HCT116 (cell line): ENCODE results near the gene FHOD3. TPM values are rescaled to one million over a fixed set of nuclear protein-coding genes. Genes with fewer than 3 reads are reported as not detected.

Source experiments
- ATAC-seq: fragments of 200-7000 bp; cut with Tn5 transposase; 2 replicates; pipeline ENCODE4 v1.9.1; 2020; ENCODE audit warnings: mild to moderate bottlenecking, moderate library complexity
- BruUV-seq: library from RNA; stranded (reverse); fragments of 400-500 nt; replicated peaks from 2 replicates; lab custom pipeline; 2021; lab: Mats Ljungman, UMichigan
- CTCF ChIA-PET: fragments of 300-600 bp; sonication (Branson Sonifier 250); formaldehyde crosslinking; loops from one replicate; lab custom pipeline; 2021; ENCODE audit warnings: antibody characterized with exemption; lab: Charles Lee
- POLR2A ChIA-PET: fragments of 300-600, 350-600 bp; sonication (Branson Sonifier 250); formaldehyde crosslinking; loops from one replicate; lab custom pipeline; 2021; ENCODE audit warnings: antibody characterized with exemption; lab: Charles Lee
- RAD21 ChIA-PET, 2 experiments: fragments of 300-600 bp; sonication (Branson Sonifier 250); formaldehyde crosslinking; loops; one replicate each; lab custom pipeline; 2023; ENCODE audit warnings: low total read pairs in 2 of 2; ENCODE audit not compliant: uncharacterized antibody in 2 of 2, unreplicated experiment in 2 of 2, low non-redundant PET in 1 of 2; lab: Charles Lee
- DNase-seq: peaks from one replicate; pipeline ENCODE4 v3.0.0-alpha.2; 2010; ENCODE audit warnings: low read depth, low spot score
- H2AFZ ChIP-seq: fragments of 200-600 bp; shearing (Covaris generic), sonication (generic); 2 replicates; pipeline ENCODE4 v1.6.1; 2017; ENCODE audit warnings: low read depth, mixed run types, mixed read lengths, antibody characterized with exemption, low read length; ENCODE audit not compliant: poor library complexity, severe bottlenecking
- H3K27ac ChIP-seq: 2 replicates; pipeline ENCODE4 v1.5.1; 2012; ENCODE audit warnings: low read depth, low read length
- H3K27me3 ChIP-seq: fragments of 200-600 bp; sonication (generic); 2 replicates; pipeline ENCODE4 v1.6.1; 2016; ENCODE audit warnings: mixed run types, low read length, mixed read lengths; ENCODE audit not compliant: insufficient read depth
- H3K36me3 ChIP-seq, 2 experiments: fragments of 200-500 bp in 1 of 2; fragments of 200-600 bp in 1 of 2; sonication (Bioruptor generic) in 1 of 2; sonication (generic) in 1 of 2; 2 replicates each; pipeline versions ENCODE4 v1.5.1 to v1.6.1; 2014 to 2016; ENCODE audit warnings: low read length in 2 of 2, inconsistent platforms in 1 of 2, mixed read lengths in 1 of 2, mixed run types in 1 of 2; ENCODE audit not compliant: insufficient read depth in 2 of 2, control insufficient read depth in 1 of 2
- H3K4me1 ChIP-seq, 2 experiments: fragments of 200-600 bp in 1 of 2; sonication (generic) in 1 of 2; 2 replicates each; pipeline versions ENCODE4 v1.5.1 to v1.6.1; 2012 to 2017; ENCODE audit warnings: low read length in 2 of 2, inconsistent platforms in 1 of 2, mild to moderate bottlenecking in 1 of 2, mixed read lengths in 1 of 2, mixed run types in 1 of 2, moderate library complexity in 1 of 2; ENCODE audit not compliant: insufficient read depth in 2 of 2, control insufficient read depth in 1 of 2
- H3K4me2 ChIP-seq: fragments of 200-600 bp; sonication (generic); 2 replicates; pipeline ENCODE4 v1.6.1; 2017; ENCODE audit warnings: mixed run types, low read length, mixed read lengths
- H3K4me3 ChIP-seq, 2 experiments: fragments of 200-600 bp in 1 of 2; sonication (generic) in 1 of 2; replicated peaks in 1 of 2; 2 replicates each; pipeline ENCODE4 v1.5.1; 2011 to 2016; ENCODE audit warnings: low read length in 2 of 2, control low read depth in 1 of 2, low read depth in 1 of 2, mild to moderate bottlenecking in 1 of 2, mixed read lengths in 1 of 2, mixed run types in 1 of 2
- H3K79me2 ChIP-seq: fragments of 200-600 bp; sonication (generic); 2 replicates; pipeline ENCODE4 v1.6.1; 2017; ENCODE audit warnings: mild to moderate bottlenecking, mixed run types, low read length, moderate library complexity, mixed read lengths; ENCODE audit not compliant: insufficient read depth
- H3K9ac ChIP-seq: fragments of 200-600 bp; sonication (generic); 2 replicates; pipeline ENCODE4 v1.6.1; 2016; ENCODE audit warnings: low read length, mixed read lengths
- H3K9me2 ChIP-seq: fragments of 200-600 bp; sonication (generic), shearing (Covaris generic); 2 replicates; pipeline ENCODE4 v1.6.1; 2017; ENCODE audit warnings: mixed run types, mild to moderate bottlenecking, moderate library complexity; ENCODE audit not compliant: insufficient read depth
- H3K9me3 ChIP-seq, 2 experiments: fragments of 200-500 bp in 1 of 2; fragments of 200-600 bp in 1 of 2; sonication (Bioruptor generic) in 1 of 2; sonication (generic) in 1 of 2; 2 replicates each; pipeline ENCODE4 v1.6.1; 2014 to 2017; ENCODE audit warnings: low read length in 2 of 2, mixed read lengths in 2 of 2, inconsistent platforms in 1 of 2, low read depth in 1 of 2, mild to moderate bottlenecking in 1 of 2, mixed run types in 1 of 2, moderate library complexity in 1 of 2; ENCODE audit not compliant: control insufficient read depth in 1 of 2, insufficient read depth in 1 of 2
- H4K20me1 ChIP-seq: fragments of 200-600 bp; sonication (generic), shearing (Covaris generic); 2 replicates; pipeline ENCODE4 v1.6.1; 2017; ENCODE audit warnings: mixed run types, mild to moderate bottlenecking, moderate library complexity; ENCODE audit not compliant: insufficient read depth
- ATF3 ChIP-seq: IDR thresholded peaks from 2 replicates; pipeline ENCODE4 v1.6.1; 2012
- CBX3 ChIP-seq: IDR thresholded peaks from 2 replicates; pipeline ENCODE4 v1.6.1; 2012; ENCODE audit warnings: low read depth
- CEBPB ChIP-seq: IDR thresholded peaks from 2 replicates; pipeline ENCODE4 v1.6.1; 2012; ENCODE audit warnings: low read depth
- CTCF ChIP-seq, 3 experiments: fragments of 200-600 bp in 1 of 3; sonication (generic) in 1 of 3; IDR thresholded peaks in 2 of 3; conservative IDR thresholded peaks in 1 of 3; 2 replicates each; pipeline ENCODE4 v1.5.1; 2012 to 2017; ENCODE audit warnings: low read depth in 2 of 3, low read length in 2 of 3, antibody characterized with exemption in 1 of 3, borderline replicate concordance in 1 of 3, control low read depth in 1 of 3, mild to moderate bottlenecking in 1 of 3, mixed read lengths in 1 of 3, mixed run types in 1 of 3, moderate library complexity in 1 of 3; ENCODE audit not compliant: insufficient read depth in 1 of 3
- EGR1 ChIP-seq: IDR thresholded peaks from 2 replicates; pipeline ENCODE4 v1.6.1; 2012; ENCODE audit warnings: low read depth
- ELF1 ChIP-seq: IDR thresholded peaks from 2 replicates; pipeline ENCODE4 v1.6.1; 2012; ENCODE audit warnings: low read depth, borderline replicate concordance
- EZH2 ChIP-seq: fragments of 200-600 bp; sonication (generic); IDR thresholded peaks from 2 replicates; pipeline ENCODE4 v1.6.1; 2017; ENCODE audit warnings: antibody characterized with exemption, mixed run types
- EZH2phosphoT487 ChIP-seq: fragments of 200-600 bp; IDR thresholded peaks from 2 replicates; pipeline ENCODE4 v1.6.1; 2018; ENCODE audit warnings: antibody characterized with exemption, borderline replicate concordance
- MAX ChIP-seq: IDR thresholded peaks from 2 replicates; pipeline ENCODE4 v1.6.1; 2012
- POLR2A ChIP-seq: IDR thresholded peaks from 2 replicates; pipeline ENCODE4 v1.7.0; 2011; ENCODE audit warnings: borderline replicate concordance; ENCODE audit not compliant: insufficient read depth, insufficient read length; ENCODE audit errors: extremely low read depth
- POLR2AphosphoS5 ChIP-seq: IDR thresholded peaks from 2 replicates; pipeline ENCODE4 v1.6.1; 2011; ENCODE audit warnings: mild to moderate bottlenecking, low read depth, low read length, moderate library complexity
- RAD21 ChIP-seq: IDR thresholded peaks from 2 replicates; pipeline ENCODE4 v1.6.1; 2012; ENCODE audit warnings: low read depth, mild to moderate bottlenecking
- REST ChIP-seq: IDR thresholded peaks from 2 replicates; pipeline ENCODE4 v1.6.1; 2012; ENCODE audit warnings: low read depth
- SIN3A ChIP-seq: IDR thresholded peaks from 2 replicates; pipeline ENCODE4 v1.6.1; 2012; ENCODE audit warnings: low read depth
- SP1 ChIP-seq: IDR thresholded peaks from 2 replicates; pipeline ENCODE4 v1.6.1; 2012; ENCODE audit warnings: low read depth
- SRF ChIP-seq: IDR thresholded peaks from 2 replicates; pipeline ENCODE4 v1.6.1; 2012; ENCODE audit warnings: low read depth
- TCF7L2 ChIP-seq: IDR thresholded peaks from 2 replicates; pipeline ENCODE4 v1.7.0; 2011; ENCODE audit warnings: borderline replicate concordance, inconsistent platforms; ENCODE audit not compliant: insufficient read depth, insufficient read length; ENCODE audit errors: extremely low read depth
- ZBTB33 ChIP-seq: IDR thresholded peaks from 2 replicates; pipeline ENCODE4 v1.6.1; 2011; ENCODE audit warnings: mild to moderate bottlenecking, low read length, moderate library complexity; ENCODE audit not compliant: insufficient replicate concordance; ENCODE audit errors: extremely low read depth
- ZFX ChIP-seq: fragments of 450-650 bp; IDR thresholded peaks from 2 replicates; pipeline ENCODE4 v1.6.1; 2017
- ZNF274 ChIP-seq: fragments of 200-500 bp; sonication (Bioruptor generic); IDR thresholded peaks from 2 replicates; pipeline ENCODE4 v1.6.1; 2014; ENCODE audit warnings: mild to moderate bottlenecking, low read depth, low read length, inconsistent platforms
- intact Hi-C: fragments of 100-400 bp; cut with micrococcal nuclease; formaldehyde crosslinking; loops from 2 replicates; pipeline ENCODE4 v1.10.0; 2022
- total RNA-seq: library from RNA; stranded (reverse); gene quantifications from one replicate; pipeline ENCODE4 v1.2.1, GENCODE V29; 2021; ENCODE audit not compliant: unreplicated experiment

FHOD3 gene
- total RNA-seq, 1 experiment from 2014 or later: 4.0 TPM

GRCh38 chr18:36825526-36825925 lies 528.0 kb downstream of the FHOD3 start:
- ChIA-PET POLR2A (no interaction called here), RAD21 (no interaction called here), CTCF (no interaction called here)
- H3K36me3 ChIP-seq: peaks cover 0 to 2% of the 10 kb centered on the region in 2 experiments; a peak in 1 of 4 replicates
- no peaks in the 10 kb centered on the region for H3K9me2 ChIP-seq
- H4K20me1 ChIP-seq: no peaks in the 10 kb centered on the region
- no peak overlapping the region for H3K27ac ChIP-seq
- intact Hi-C loops: no loop called here
- ATAC-seq (no peak), DNase-seq (no peak)
- no peak overlapping the region for H3K4me2 ChIP-seq
- TF ChIP-seq SP1: no peak
- TF ChIP-seq CBX3: no peak
- TF ChIP-seq EZH2phosphoT487: no peak
- no peak for TF ChIP-seq POLR2AphosphoS5
- no peak for TF ChIP-seq MAX
- TF ChIP-seq EGR1: no peak
- no peak for TF ChIP-seq SRF
- no peak for TF ChIP-seq SIN3A
- TF ChIP-seq CEBPB: no peak
- TF ChIP-seq EZH2: no peak
- TF ChIP-seq POLR2A: no peak
- no peak for TF ChIP-seq CTCF (IDR thresholded peaks at IDR 0.05 in 2 of 3, conservative IDR thresholded peaks at IDR 0.05 in 1 of 3; ENCODE audit: borderline replicate concordance in 1 of 3, insufficient read depth in 1 of 3, low read depth in 2 of 3, low read length in 2 of 3)
- no peak for TF ChIP-seq ELF1
- TF ChIP-seq TCF7L2: no peak
- TF ChIP-seq ZBTB33: no peak
- TF ChIP-seq ATF3: no peak
- no peak for TF ChIP-seq RAD21
- no peak for TF ChIP-seq REST
- TF ChIP-seq ZNF274: no peak
- no peak for TF ChIP-seq ZFX
- H3K9ac ChIP-seq: no peak overlapping the region
- peaks cover 8 to 15% of the 10 kb centered on the region in 2 experiments; a peak in 2 of 4 replicates for H3K4me1 ChIP-seq
- H3K79me2 ChIP-seq: peaks cover 36% of the 10 kb centered on the region
- H3K27me3 ChIP-seq: no peaks in the 10 kb centered on the region
- H3K4me3 ChIP-seq: no peak overlapping the region
- no peak overlapping the region for H2AFZ ChIP-seq
- H3K9me3 ChIP-seq: no peaks in the 10 kb centered on the region
- no TSS peak for BruUV-seq
